Activated T-cell treated with anti-CD3 and anti-CD28 coated beads for 24 hours (primary cell): Measurements from ENCODE around the gene OSER1.
"Not testable (repeated sequence)": the region's sequence is repeated elsewhere in the genome, so short reads cannot be mapped to it uniquely, and the experiment has no call there.

Experiments used
- DNase-seq: peaks from one replicate; pipeline ENCODE4 v3.0.0-alpha.2; 2020; ENCODE audit warnings: low read depth

Gene OSER1

DNA sequence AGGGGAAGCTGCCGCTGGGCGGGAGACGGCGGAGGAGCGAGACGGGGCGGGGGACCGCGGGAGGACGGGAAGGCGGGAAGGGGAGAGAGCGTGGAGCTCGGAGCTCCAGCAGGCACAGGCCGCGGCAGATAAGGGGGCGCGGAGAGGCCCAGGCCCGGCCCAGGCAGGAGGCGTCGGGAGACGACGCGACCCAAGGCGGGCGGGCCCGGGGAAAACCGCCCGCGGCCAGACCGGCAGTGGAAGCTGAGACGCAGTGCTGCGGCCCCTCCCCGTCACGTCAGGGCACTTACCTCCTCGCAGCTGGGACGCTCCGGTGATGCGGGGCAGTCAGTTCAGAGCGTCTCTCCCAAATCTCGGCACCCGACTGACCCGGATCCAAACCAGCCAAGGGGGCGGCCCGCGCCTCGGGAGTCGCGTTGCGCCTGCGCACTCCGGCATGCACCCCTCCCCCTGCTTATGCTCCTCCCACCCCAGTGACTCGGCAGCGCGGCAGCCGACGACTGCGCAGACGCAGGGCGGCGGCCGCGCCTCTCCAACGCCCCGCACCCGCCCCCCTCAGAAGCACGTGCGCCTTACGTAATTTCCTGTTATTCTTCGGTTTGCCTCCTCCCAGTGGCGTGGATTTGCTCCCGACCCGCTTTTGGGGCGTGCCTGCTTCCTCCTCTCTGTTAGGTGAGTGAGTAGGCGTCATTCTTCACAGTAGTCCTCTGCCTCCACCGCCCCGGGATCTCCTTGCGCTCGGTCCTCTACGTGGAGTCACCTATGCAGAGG is at the start of gene OSER1:
OSER1 (minus strand) TSS at position 366 of the 771 bp plus-strand sequence. CDS start 3,814 bp downstream, outside the sequence.
- DNase-seq: peak; percentile 97

DNA sequence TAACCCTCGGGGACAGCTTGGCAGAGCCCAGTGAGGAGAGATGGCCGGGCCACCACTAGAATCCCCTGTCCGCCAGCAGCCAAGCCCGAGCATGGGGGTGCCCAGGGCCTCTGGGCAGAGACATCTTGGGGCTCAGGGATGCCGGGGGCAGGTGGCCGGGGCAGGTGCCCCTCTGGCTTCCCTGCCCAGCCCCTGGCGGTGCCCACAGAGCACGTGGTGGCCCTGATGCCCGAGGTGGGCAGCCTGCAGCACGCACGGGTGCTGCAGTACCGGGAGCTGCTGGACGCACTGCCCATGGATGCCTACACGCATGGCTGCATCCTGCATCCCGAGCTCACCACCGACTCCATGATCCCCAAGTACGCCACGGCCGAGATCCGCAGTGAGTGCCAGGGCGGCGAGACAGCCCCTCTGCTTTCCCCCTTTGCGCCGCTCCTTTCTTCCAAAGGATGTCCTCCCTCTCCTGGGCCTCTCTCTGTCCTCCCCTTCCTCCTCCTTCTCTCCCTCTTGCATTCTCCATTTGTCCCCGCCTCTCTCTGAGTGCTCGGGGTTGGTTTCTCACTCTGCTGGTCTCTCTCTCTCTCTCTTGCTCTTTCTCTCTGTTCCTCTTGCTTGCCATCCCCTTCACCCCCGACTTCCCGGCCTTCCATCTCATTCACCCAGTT is 47.8 kb upstream of the OSER1 start:
- DNase-seq: no peak

DNA sequence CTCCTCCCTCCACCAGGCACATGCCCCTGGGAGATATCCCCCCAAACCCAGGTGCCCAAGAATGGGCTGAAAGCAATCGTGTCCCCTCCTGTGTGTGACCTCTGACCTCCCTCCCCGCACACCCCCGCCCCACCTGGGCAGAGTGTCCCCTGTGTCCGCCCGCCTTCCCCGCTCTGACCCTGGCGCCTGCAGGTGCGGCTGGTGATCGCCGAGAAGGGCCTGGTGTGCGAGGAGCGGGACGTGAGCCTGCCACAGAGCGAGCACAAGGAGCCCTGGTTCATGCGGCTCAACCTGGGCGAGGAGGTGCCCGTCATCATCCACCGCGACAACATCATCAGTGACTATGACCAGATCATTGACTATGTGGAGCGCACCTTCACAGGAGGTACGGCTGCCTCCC is 46.4 kb upstream of the OSER1 start:
- DNase-seq: no peak

DNA sequence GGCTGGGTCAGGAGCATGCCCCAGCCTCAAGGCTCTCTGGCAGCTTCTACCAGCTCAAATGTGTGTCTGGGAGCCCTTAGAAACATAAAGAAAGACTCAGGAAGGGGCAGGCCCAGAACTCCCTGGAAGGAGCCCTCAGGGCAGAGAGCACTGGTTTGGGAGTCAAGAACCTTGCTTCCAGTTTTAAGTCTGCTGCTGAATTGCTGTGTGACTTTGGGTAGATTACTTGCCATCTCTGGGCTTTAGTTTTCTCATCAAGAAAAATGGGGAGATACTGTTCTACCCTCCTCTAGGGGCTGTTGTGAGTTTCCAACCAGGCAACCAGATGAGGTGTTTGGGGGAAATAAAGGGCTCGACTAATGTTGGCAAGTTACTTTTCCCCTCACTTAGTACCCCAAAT is 45.4 kb upstream of the OSER1 start:
- DNase-seq: no peak

DNA sequence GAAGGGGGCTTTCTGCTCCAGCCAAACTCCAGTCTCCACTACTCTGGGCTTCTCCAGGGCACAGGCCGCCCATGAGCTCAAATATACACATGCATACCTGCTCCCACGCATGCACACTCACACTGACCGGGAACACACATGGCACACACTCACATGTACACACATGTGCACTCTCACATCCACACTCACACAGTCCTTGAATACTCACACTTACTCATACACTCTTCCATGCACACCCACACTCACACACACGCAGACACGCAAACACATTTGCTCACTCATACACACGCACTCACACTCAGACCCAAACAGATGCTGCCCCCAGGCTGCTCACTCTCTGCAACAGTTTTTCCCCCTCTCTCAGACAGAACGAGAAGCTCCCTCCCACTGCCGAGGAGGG is 43.5 kb upstream of the OSER1 start:
- DNase-seq: no peak

GRCh38 chr20:44253528-44253927 is 43.0 kb upstream of the OSER1 start:
- no peak for DNase-seq

- DNase-seq: no peak
Measured at GRCh38 chr20:44251284-44251683, 40.7 kb upstream of the OSER1 start.

- DNase-seq: no peak
Measured at GRCh38 chr20:44248410-44248759, 37.8 kb upstream of the OSER1 start.

GRCh38 chr20:44247586-44248409 is 37.2 kb upstream of the OSER1 start:
- DNase-seq: no peak

GRCh38 chr20:44247131-44247571 is 36.6 kb upstream of the OSER1 start, which contains the start of gene GDAP1L1:
TSS of gene GDAP1L1 (plus strand) at chr20:44247308. CDS start at chr20:44247335, 27 bp downstream.
- DNase-seq: no peak

DNA sequence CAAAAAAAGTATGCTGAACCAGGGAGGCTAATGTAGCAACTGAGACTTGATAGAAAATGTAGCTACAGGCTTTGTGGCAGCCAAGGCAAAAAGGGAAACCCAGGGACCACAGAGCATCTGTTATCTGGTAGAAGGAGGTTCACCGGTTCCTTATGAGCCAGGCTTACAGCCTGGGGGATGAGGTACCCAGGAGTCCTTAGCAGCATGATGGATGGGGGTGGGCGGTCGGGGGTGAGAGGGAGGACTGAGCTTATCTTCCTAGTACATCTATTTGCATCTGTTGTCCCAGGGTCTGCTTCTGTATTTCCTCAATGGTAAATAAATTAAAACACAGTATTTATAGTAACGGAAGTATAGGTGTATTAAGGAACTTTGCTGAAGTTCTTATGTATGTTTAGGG is 35.4 kb upstream of the OSER1 start:
- no peak for DNase-seq

GRCh38 chr20:44241796-44242195 is 31.2 kb upstream of the OSER1 start:
- DNase-seq: no peak

- DNase-seq: not testable (repeated sequence)
Measured at GRCh38 chr20:44236840-44237239, 26.3 kb upstream of the OSER1 start.

- no peak for DNase-seq
Measured at GRCh38 chr20:44235702-44236101, 25.1 kb upstream of the OSER1 start.

GRCh38 chr20:44234566-44235317 is 24.2 kb upstream of the OSER1 start:
- DNase-seq: no peak

GRCh38 chr20:44233436-44234016 is 23.0 kb upstream of the OSER1 start:
- DNase-seq: no peak

GRCh38 chr20:44232469-44232856 is 21.9 kb upstream of the OSER1 start:
- not testable (repeated sequence) for DNase-seq

DNA sequence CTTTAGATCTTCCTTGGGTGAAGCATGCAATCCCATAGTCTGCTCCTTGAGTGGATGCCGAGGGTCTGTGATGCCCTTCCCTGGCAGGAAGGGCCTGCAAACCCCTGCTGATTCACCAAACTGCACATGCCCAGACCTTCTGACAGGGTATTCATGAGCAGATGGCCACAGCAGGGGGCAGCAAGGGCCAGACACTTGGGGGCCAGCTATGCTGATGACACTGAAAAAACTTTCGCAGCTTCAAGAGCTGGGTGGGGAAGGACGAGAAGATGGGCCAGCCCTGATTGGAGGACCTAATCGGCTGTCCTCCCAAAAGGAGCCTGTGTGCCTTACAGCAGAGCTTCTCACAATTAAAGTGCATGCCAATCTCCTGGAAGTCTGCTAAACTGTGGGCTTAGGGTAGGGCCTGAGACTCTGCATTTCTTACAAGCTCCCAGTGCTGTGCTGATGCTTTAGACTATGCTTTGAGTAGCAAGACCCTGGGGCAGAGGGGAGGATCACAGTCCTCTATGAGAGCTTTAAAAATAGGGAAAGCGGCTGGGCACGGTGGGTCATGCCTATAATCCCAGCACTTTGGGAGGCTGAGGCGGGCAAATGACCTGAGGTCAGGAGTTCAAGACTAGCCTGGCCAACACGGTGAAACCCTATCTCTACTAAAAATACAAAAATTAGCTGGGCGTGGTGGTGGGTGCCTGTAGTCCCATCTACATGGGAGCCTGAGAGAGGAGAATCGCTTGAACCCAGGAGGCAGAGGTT is 21.3 kb upstream of the OSER1 start:
- no peak for DNase-seq

GRCh38 chr20:44231193-44231592 is 20.6 kb upstream of the OSER1 start:
- DNase-seq: no peak

- no peak for DNase-seq
Measured at GRCh38 chr20:44228465-44229258, 18.1 kb upstream of the OSER1 start.
